ENCODE measurements around the gene MYH15. TPM values are rescaled to one million over a fixed set of nuclear protein-coding genes. Genes with fewer than 3 reads are reported as not detected.
A peak's percentile ranks its signal among the peaks of the same experiment; 100 is the strongest.

MYH15 gene
- total RNA-seq, 2 experiments from 2014 or later: 0.35 to 0.37 TPM

DNA sequence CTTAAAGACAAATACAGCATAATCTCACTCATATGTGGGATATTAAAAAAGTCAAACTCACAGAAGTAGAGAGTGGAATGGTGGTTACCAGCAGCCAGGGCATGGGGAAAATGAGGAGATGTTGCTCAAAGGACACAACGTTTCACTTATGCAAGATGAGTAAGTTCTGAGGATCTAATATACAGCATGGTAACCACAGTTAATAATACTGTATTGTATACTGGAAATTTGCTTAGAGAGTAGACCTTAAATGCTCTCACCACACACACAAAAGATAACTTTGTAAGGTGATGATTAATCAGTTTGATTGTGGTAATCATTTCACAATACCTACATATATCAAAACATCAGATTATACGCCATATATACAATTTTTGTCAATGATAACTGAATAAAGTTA is 60.0 kb downstream of the MYH15 start:
- H3K4me1 Mint-ChIP-seq: no peaks in the 10 kb centered on the region
- H3K27ac Mint-ChIP-seq: no peak overlapping the region
- no peak for ATAC-seq
- CTCF ChIA-PET: no interaction called here
- no peak for DNase-seq
- no peak overlapping the region for H3K4me3 Mint-ChIP-seq
- peaks cover 21% of the 10 kb centered on the region for H3K36me3 Mint-ChIP-seq
- H3K27me3 Mint-ChIP-seq: peaks cover 6% of the 10 kb centered on the region
- H3K9me3 Mint-ChIP-seq (ENCODE audit: low read depth): peaks cover 21% of the 10 kb centered on the region

DNA sequence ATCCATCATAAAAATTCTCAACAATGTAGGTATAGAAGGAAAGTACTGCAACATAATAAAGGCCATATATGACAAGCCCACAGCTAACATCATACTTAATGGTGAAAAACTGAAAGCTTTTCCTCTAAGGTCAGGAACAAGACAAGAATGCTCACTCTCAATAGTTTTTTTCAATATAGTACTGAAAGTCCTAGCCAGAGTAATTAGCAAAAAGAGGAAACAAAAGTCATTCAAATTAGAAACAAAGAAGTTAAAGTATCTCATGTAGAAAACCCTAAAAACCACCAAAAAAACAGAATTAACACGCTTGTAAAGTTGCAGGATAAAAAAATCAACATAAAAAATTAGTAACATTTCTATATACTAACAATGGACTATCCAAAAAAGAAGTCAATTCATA is 61.8 kb downstream of the MYH15 start:
- DNase-seq: no peak
- ATAC-seq: no peak
- CTCF ChIA-PET: interaction anchor here (2.0 kb wide), 1 partner anchor 29 kb away, joined by 5 read pairs; no protein-coding TSS in a partner anchor
- peaks cover 19% of the 10 kb centered on the region for H3K9me3 Mint-ChIP-seq (ENCODE audit: low read depth)
- no peak overlapping the region for H3K27ac Mint-ChIP-seq
- peaks cover 6% of the 10 kb centered on the region for H3K27me3 Mint-ChIP-seq
- H3K4me1 Mint-ChIP-seq: no peaks in the 10 kb centered on the region
- H3K36me3 Mint-ChIP-seq: peaks cover 21% of the 10 kb centered on the region
- no peak overlapping the region for H3K4me3 Mint-ChIP-seq

DNA sequence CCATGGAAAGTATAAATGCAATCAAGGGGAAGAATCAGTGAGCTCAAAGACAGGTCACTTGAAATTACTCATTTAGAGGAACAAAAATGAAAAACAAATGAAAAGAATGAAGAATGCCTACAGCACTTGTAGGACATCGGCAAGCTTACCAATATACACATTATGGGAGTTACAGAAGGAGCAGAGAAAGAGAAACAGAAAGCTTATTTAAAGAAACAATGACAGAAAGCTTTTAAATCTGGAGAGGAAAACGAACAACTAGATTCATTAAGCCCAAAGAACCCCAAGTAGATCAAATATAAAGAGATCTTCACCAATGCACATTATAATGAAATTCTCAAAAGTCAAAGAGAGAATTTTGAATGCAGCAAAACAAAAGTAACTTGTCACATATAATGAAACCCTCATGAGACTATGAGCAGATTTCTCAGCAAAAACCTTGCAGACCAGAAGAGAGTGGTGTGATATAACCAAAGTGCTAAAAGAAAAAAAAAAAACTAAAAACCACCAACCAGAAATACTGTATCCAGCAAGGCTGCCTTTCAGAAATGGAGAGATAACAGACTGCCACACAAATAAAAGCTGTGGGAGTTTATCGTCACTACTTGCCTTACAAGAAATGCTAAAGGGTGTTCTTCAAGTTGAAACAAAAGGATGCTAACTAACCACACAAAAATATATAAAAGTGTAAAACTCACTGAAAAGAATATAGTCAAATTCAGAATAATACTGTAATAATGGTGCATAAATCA is 63.1 kb downstream of the MYH15 start:
- Mint-ChIP-seq H3K4me3 (no peak overlapping the region), H3K27me3 (peaks cover 5% of the 10 kb centered on the region), H3K9me3 (ENCODE audit: low read depth) (peaks cover 19% of the 10 kb centered on the region), H3K27ac (no peak overlapping the region), H3K4me1 (no peaks in the 10 kb centered on the region), H3K36me3 (peaks cover 21% of the 10 kb centered on the region)
- ATAC-seq: no peak
- no peak for DNase-seq
- CTCF ChIA-PET: interaction anchor here (1.3 to 2.0 kb wide), 2 partner anchors 31 to 62 kb away, joined by 3 to 5 read pairs; no protein-coding TSS in a partner anchor

DNA sequence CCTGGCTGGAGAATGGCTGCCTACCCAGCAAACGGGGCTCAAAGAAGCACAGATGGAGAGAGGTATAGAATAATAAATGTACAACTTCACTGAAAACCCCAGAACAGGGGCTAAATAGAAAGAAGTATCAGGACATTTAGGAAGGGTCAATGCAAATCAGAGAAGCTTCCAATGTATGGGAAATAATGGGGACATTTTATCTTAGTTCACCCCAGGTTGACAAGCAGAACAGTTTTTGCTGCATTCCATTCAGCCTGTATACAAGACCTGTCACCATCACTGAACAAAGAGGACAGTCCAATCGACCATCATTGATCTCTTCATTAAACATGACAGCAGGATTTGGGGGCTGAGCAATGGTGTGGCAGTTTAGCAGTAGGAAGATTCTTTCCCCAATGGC is 68.1 kb downstream of the MYH15 start:
- Mint-ChIP-seq H3K9me3 (ENCODE audit: low read depth) (peaks cover 9% of the 10 kb centered on the region), H3K4me3 (no peak overlapping the region), H3K36me3 (peaks cover 14% of the 10 kb centered on the region), H3K27me3 (no peaks in the 10 kb centered on the region), H3K27ac (no peak overlapping the region), H3K4me1 (no peaks in the 10 kb centered on the region)
- CTCF ChIA-PET: interaction anchor here (1.2 to 1.5 kb wide), 4 partner anchors 10 to 36 kb away, joined by 3 read pairs; no protein-coding TSS in a partner anchor
- ATAC-seq (no peak), DNase-seq (no peak)

DNA sequence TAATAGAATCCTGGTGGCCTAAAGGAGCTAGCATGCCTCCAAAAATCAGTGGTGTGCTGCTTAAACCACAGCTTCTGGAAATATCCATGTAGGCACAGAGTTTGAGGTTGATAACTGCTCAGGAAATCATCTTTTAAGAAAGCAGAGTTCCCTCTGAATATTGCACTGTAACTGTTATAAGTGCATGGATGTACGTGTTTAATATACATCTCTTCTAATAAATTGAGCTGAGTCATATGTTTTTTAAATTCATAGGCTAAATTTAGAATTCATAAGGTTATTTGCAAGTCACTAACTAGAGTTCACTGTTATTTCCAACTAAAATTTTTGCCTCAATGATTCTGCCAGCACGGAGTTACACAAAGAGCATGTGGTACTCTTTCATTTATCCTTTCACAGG is 68.9 kb downstream of the MYH15 start:
- H3K4me3 Mint-ChIP-seq: no peak overlapping the region
- ATAC-seq (no peak), DNase-seq (no peak)
- H3K4me1 Mint-ChIP-seq: no peaks in the 10 kb centered on the region
- peaks cover 8% of the 10 kb centered on the region for H3K36me3 Mint-ChIP-seq
- CTCF ChIA-PET: interaction anchor here (1.2 to 1.5 kb wide), 4 partner anchors 9 to 37 kb away, joined by 3 read pairs; no protein-coding TSS in a partner anchor
- H3K27me3 Mint-ChIP-seq: no peaks in the 10 kb centered on the region
- H3K9me3 Mint-ChIP-seq (ENCODE audit: low read depth): peaks cover 3% of the 10 kb centered on the region
- H3K27ac Mint-ChIP-seq: no peak overlapping the region

DNA sequence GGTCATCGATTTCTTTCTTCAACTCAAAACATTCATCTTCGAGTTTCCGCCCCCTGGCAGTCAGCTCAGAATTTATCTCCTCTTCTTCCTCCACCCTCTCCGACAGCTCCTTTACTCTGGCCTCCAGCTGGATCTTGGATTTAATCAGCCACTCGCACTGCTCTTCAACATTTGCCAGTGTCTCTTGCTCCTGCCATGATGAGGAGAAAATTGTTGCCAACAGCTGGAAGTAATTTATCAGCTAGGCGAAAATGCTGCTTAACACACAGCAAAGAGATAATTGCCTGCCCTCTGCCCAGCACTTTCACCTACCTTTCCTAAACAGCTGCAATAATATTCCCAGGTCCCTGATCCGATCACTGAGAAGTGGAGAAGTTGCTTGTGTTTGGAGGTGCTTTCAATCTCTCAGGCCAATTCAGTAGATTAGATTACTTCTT is 69.3 kb downstream of the MYH15 start:
- ATAC-seq (no peak), DNase-seq (no peak)
- Mint-ChIP-seq H3K27me3 (no peaks in the 10 kb centered on the region), H3K9me3 (ENCODE audit: low read depth) (no peaks in the 10 kb centered on the region), H3K4me1 (no peaks in the 10 kb centered on the region), H3K4me3 (no peak overlapping the region), H3K36me3 (peaks cover 4% of the 10 kb centered on the region), H3K27ac (no peak overlapping the region)
- CTCF ChIA-PET: interaction anchor here (1.2 to 1.3 kb wide), 2 partner anchors 9 to 37 kb away, joined by 3 read pairs; no protein-coding TSS in a partner anchor

DNA sequence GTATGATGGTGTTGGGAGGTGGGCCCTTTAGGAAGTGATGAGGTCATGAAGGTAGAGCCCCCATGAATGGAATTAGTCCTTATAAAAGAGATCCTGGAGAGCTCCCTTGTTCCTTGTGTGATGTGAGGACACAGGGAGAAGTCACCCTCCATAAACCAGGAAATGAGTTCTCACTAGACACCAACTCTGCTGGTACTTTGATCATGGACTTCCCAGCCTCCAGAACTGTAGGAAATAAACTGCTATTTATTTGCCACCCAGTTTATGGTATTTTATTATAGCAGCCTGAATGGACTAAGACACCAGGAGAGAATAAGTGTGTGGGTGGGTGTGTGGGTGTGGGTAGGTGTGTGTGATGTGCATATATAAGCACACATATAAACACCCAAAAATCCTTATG is 71.9 kb downstream of the MYH15 start:
- CTCF ChIA-PET: no interaction called here
- DNase-seq: no peak
- Mint-ChIP-seq H3K4me1 (no peaks in the 10 kb centered on the region), H3K4me3 (no peak overlapping the region), H3K27ac (no peak overlapping the region), H3K36me3 (peaks cover 2% of the 10 kb centered on the region), H3K27me3 (no peaks in the 10 kb centered on the region), H3K9me3 (ENCODE audit: low read depth) (peaks cover 1% of the 10 kb centered on the region)
- ATAC-seq: no peak

DNA sequence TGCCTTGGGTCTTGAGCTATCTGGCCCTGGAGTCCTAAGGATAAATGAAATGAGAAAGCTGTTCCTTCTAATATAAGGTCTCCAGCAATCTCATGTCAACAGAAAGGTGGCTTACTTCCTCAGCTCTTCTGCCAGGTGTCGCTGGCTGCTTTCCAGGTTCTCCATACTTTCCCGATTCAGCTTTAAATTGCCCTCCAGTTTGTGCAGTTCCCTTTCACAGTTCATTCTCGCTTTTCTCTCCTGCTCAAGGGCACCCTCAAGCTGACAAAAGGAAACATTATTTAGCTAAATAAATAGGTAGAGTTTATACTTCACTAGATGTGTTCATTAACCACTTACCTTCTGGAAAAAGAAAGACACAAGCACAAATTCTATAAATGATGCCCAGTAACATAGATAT is 73.0 kb downstream of the MYH15 start:
- no peak for DNase-seq
- H3K36me3 Mint-ChIP-seq: peaks cover 10% of the 10 kb centered on the region
- no peak for ATAC-seq
- H3K4me3 Mint-ChIP-seq: no peak overlapping the region
- no peak overlapping the region for H3K27ac Mint-ChIP-seq
- H3K9me3 Mint-ChIP-seq (ENCODE audit: low read depth): peaks cover 2% of the 10 kb centered on the region
- H3K4me1 Mint-ChIP-seq: no peaks in the 10 kb centered on the region
- CTCF ChIA-PET: interaction anchor here (1.0 kb wide), 1 partner anchor 45 kb away, joined by 4 read pairs; no protein-coding TSS in a partner anchor
- H3K27me3 Mint-ChIP-seq: no peaks in the 10 kb centered on the region

DNA sequence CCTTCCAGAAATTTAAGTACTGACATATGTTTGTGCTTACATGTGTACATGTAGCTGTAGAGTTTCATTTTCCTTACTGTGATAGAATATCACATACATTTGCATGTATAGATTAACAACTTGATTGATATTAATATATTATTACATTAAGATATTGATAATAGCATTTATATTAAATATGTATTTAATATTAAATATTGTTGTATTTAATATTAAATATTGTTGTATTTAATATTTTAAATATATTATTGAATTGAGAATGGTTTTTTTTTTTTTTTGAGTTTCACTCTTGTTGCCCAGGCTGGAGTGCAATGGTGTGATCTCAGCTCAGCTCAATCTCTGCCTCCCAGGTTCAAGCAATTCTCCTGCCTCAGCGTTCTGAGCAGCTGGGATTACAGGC is 76.5 kb downstream of the MYH15 start:
- Mint-ChIP-seq H3K36me3 (peaks cover 10% of the 10 kb centered on the region), H3K4me1 (peaks cover 10% of the 10 kb centered on the region), H3K4me3 (no peak overlapping the region), H3K27me3 (no peaks in the 10 kb centered on the region), H3K27ac (no peak overlapping the region), H3K9me3 (ENCODE audit: low read depth) (peaks cover 2% of the 10 kb centered on the region)
- CTCF ChIA-PET: no interaction called here
- no peak for ATAC-seq
- no peak for DNase-seq

DNA sequence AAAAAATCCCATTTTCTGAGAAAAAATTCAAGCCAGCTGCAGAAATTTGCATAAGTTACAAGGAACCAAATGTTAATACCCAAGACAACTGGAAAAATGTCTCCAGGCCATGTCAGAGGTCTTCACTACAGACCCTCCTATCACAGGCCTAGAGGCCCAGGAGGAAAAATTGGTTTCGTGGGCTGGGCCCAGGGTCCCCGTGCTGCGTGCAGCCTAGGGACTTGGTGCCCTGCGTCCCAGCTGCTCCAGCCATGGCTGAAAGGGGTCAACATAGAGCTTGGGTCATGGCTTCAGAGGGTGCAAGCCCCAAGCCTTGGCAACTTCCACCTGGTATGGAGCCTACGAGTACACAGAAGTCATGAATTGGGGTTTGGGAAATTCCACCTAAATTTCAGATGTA is 78.0 kb downstream of the MYH15 start:
- Mint-ChIP-seq H3K27ac (no peak overlapping the region), H3K9me3 (ENCODE audit: low read depth) (peaks cover 2% of the 10 kb centered on the region), H3K27me3 (no peaks in the 10 kb centered on the region), H3K4me3 (no peak overlapping the region), H3K36me3 (peaks cover 12% of the 10 kb centered on the region), H3K4me1 (peaks cover 13% of the 10 kb centered on the region)
- CTCF ChIA-PET: interaction anchor here (1.3 kb wide), 1 partner anchor 10 kb away, joined by 3 read pairs; no protein-coding TSS in a partner anchor
- ATAC-seq: no peak
- DNase-seq: no peak

DNA sequence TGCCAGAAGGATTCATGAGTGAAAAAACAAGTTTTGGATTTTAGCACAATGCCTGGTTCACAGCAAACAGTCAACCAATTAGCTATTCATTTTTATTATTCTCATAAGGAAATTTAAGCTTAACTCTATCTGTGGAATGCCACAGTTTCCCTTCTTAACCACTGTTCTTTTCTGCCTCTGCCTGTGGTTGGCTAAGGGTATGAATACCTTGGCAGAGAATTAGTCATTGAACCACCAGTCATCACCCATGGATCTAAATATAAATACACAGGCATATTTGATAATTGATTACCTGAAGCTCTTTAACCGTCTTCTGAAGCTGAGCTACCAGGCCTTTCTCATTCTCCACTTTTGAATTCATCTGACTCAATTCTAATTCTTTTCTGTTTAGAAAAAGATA is 79.9 kb downstream of the MYH15 start:
- ATAC-seq (peak; percentile 58), DNase-seq (no peak)
- CTCF ChIA-PET: no interaction called here
- H3K9me3 Mint-ChIP-seq (ENCODE audit: low read depth): peaks cover 2% of the 10 kb centered on the region
- H3K4me1 Mint-ChIP-seq: peaks cover 13% of the 10 kb centered on the region
- H3K27ac Mint-ChIP-seq: no peak overlapping the region
- H3K27me3 Mint-ChIP-seq: no peaks in the 10 kb centered on the region
- peaks cover 12% of the 10 kb centered on the region for H3K36me3 Mint-ChIP-seq
- no peak overlapping the region for H3K4me3 Mint-ChIP-seq

DNA sequence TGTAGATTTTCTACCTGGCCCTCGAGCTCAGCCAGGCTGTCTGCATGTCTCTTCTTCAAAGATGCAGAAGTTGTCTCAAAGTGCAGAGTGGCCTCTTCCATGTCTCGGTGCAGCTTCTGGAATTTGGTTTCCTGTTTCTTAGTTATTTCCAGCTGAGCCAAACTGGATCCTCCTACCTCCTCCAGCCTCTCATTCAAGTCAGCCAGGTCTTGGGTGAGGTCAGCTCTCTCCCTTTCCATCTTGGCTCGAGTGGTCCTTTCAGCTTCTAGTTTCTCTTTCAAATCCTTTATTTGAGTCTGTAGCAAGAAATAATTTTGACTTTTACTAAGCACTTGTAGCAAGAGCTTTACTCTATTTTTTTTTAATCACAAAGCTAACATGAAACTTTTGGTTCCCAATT is 81.8 kb downstream of the MYH15 start:
- H3K27me3 Mint-ChIP-seq: no peaks in the 10 kb centered on the region
- no peak overlapping the region for H3K27ac Mint-ChIP-seq
- CTCF ChIA-PET: interaction anchor here (1.2 to 1.5 kb wide), 3 partner anchors 14 to 61 kb away, joined by 3 read pairs; no protein-coding TSS in a partner anchor
- H3K4me3 Mint-ChIP-seq: no peak overlapping the region
- ATAC-seq (no peak), DNase-seq (no peak)
- peaks cover 10% of the 10 kb centered on the region for H3K36me3 Mint-ChIP-seq
- H3K9me3 Mint-ChIP-seq (ENCODE audit: low read depth): peaks cover 1% of the 10 kb centered on the region
- peaks cover 13% of the 10 kb centered on the region for H3K4me1 Mint-ChIP-seq

DNA sequence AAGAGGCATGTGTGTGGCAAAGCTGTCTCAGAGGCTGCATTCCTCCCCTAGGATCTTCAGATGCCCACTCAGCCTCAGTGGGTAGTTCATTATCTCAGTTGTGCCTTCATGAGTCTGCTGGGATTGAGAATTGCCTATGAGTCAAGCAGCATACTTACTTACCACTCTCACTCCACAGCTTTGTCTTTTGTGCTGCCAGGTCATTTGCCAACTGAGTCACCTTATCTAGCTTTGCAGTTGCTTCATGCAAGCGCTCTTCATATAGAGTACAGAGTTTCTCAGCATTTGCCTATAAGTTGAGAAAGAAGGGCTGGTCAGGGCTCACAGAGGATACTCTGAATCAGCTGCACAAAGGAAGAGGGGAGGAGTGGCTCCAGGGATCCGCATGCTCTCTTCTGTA is 89.5 kb downstream of the MYH15 start:
- CTCF ChIA-PET: no interaction called here
- H3K27ac Mint-ChIP-seq: no peak overlapping the region
- DNase-seq (no peak), ATAC-seq (no peak)
- no peak overlapping the region for H3K4me3 Mint-ChIP-seq
- no peaks in the 10 kb centered on the region for H3K36me3 Mint-ChIP-seq
- no peaks in the 10 kb centered on the region for H3K9me3 Mint-ChIP-seq (ENCODE audit: low read depth)
- peaks cover 6% of the 10 kb centered on the region for H3K27me3 Mint-ChIP-seq
- no peaks in the 10 kb centered on the region for H3K4me1 Mint-ChIP-seq
